OCI-LY3 (cell line): Measurements from ENCODE around the gene ZNF688.

Source experiments
- H2AFZ ChIP-seq: fragments of 200-600, 300-600 bp; shearing (Covaris generic); 2 replicates; pipeline ENCODE4 v1.6.0; 2014; ENCODE audit warnings: antibody characterized with exemption, low read depth, low read length
- H3K27ac ChIP-seq: fragments of 200-600, 300-600 bp; sonication (generic); 2 replicates; pipeline ENCODE4 v1.5.1; 2014; ENCODE audit warnings: mild to moderate bottlenecking, low read length, moderate library complexity, mixed read lengths
- H3K27me3 ChIP-seq: fragments of 200-600, 300-600 bp; sonication (generic); 2 replicates; pipeline ENCODE4 v1.6.1; 2014; ENCODE audit warnings: low read depth, low read length, mixed read lengths
- H3K36me3 ChIP-seq: fragments of 200-600, 300-600 bp; sonication (generic); replicated peaks from 2 replicates; pipeline ENCODE3; 2014; ENCODE audit warnings: low read depth, low read length, mixed read lengths
- H3K4me1 ChIP-seq: fragments of 300-600, 200-600 bp; sonication (generic); 2 replicates; pipeline ENCODE4 v1.6.1; 2014; ENCODE audit warnings: low read length, mixed read lengths
- H3K4me2 ChIP-seq: fragments of 200-600, 300-600 bp; sonication (generic); 2 replicates; pipeline ENCODE4 v1.6.1; 2014; ENCODE audit warnings: low read length, mixed read lengths
- H3K4me3 ChIP-seq: fragments of 300-600, 200-600 bp; sonication (generic); 2 replicates; pipeline ENCODE4 v1.5.1; 2014; ENCODE audit warnings: antibody characterized with exemption, mild to moderate bottlenecking, low read length, moderate library complexity
- H3K79me2 ChIP-seq: fragments of 300-600, 200-600 bp; shearing (Covaris generic); 2 replicates; pipeline ENCODE4 v1.6.1; 2014; ENCODE audit warnings: mild to moderate bottlenecking, low read length, mixed read lengths
- H3K9ac ChIP-seq: fragments of 300-600, 200-600 bp; shearing (Covaris generic); 2 replicates; pipeline ENCODE4 v1.6.0; 2014; ENCODE audit warnings: mild to moderate bottlenecking, low read length, moderate library complexity
- H3K9me3 ChIP-seq: fragments of 200-600, 300-600 bp; shearing (Covaris generic); 2 replicates; pipeline ENCODE4 v1.6.1; 2014; ENCODE audit warnings: low read length, mixed read lengths; ENCODE audit not compliant: insufficient read depth
- H4K20me1 ChIP-seq: fragments of 200-600, 300-600 bp; sonication (generic); 2 replicates; pipeline ENCODE4 v1.6.1; 2016; ENCODE audit warnings: low read length, mixed read lengths; ENCODE audit not compliant: insufficient read depth
- EZH2phosphoT487 ChIP-seq: fragments of 200-600 bp; shearing (Covaris generic); IDR thresholded peaks from 2 replicates; pipeline ENCODE4 v1.6.1; 2018; ENCODE audit warnings: antibody characterized with exemption, mixed run types, low read depth
- TF ChIP-seq, protein P1 (sequence below): fragments of 200-600, 300-600 bp; sonication (generic); IDR thresholded peaks from 2 replicates; pipeline ENCODE4 v1.5.1; 2014; ENCODE audit warnings: antibody characterized with exemption, low read length, low read depth

The ZNF688 gene

DNA sequence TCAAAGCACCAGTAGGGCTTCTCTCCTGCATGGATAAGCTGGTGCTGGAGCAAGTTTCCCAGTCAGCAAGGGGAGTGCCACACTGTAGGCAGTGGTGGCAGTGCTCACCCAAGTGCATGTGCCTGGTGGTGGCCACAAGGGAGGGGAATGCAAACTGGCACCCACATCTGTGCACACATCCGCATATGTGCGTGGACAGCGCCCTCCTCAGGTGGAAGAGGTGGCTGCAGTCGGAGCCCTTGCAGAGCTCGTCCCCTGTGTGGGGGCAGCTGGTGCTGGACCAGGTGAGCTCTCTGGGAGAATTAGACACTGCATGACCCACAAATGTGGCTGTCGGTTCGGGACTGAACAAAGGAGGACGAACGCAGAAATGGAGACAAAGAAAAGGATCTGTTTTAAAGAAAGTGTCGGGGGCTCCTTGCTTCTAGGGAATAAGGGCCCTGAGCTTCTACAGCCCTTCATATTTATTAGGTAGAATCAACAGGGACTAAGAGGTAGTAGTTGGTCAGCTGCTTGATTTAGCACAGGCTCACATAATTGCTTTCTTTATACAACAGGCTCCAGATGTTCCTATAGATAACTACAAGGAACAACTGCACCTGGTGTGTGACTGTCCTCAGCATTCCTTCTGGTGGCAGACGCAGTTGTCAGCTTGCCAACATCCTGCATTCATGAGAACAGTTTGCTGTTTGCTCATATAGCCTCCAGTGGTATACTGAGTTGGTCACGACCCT lies 44.0 kb upstream of the ZNF688 start:
- Histone ChIP-seq H3K9ac (no peak overlapping the region), H3K9me3 (no peaks in the 10 kb centered on the region), H3K27me3 (peaks cover 4% of the 10 kb centered on the region; the same call in 1 of the 2 replicates), H3K36me3 (no peaks in the 10 kb centered on the region), H4K20me1 (no peaks in the 10 kb centered on the region), H3K4me2 (no peak overlapping the region), H2AFZ (no peak overlapping the region), H3K27ac (no peak overlapping the region), H3K79me2 (no peaks in the 10 kb centered on the region), H3K4me1 (peaks cover 11% of the 10 kb centered on the region), H3K4me3 (no peak overlapping the region)
- no peak for TF ChIP-seq EZH2phosphoT487
- TF ChIP-seq, protein P1, sequence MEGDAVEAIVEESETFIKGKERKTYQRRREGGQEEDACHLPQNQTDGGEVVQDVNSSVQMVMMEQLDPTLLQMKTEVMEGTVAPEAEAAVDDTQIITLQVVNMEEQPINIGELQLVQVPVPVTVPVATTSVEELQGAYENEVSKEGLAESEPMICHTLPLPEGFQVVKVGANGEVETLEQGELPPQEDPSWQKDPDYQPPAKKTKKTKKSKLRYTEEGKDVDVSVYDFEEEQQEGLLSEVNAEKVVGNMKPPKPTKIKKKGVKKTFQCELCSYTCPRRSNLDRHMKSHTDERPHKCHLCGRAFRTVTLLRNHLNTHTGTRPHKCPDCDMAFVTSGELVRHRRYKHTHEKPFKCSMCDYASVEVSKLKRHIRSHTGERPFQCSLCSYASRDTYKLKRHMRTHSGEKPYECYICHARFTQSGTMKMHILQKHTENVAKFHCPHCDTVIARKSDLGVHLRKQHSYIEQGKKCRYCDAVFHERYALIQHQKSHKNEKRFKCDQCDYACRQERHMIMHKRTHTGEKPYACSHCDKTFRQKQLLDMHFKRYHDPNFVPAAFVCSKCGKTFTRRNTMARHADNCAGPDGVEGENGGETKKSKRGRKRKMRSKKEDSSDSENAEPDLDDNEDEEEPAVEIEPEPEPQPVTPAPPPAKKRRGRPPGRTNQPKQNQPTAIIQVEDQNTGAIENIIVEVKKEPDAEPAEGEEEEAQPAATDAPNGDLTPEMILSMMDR, result peak; percentile 84

- Histone ChIP-seq H3K4me3 (peak within 1 kb of the TSS; percentile 88), H2AFZ (peak within 1 kb of the TSS; percentile 89), H3K27ac (peak within 1 kb of the TSS; percentile 66), H3K36me3 (peaks cover 5% of the 10 kb centered on the region), H3K4me2 (peak within 1 kb of the TSS; percentile 92), H3K27me3 (no peaks in the 10 kb centered on the region), H3K9me3 (no peaks in the 10 kb centered on the region), H3K9ac (peak within 1 kb of the TSS; percentile 95), H4K20me1 (no peaks in the 10 kb centered on the region), H3K4me1 (peaks cover 14% of the 10 kb centered on the region), H3K79me2 (peaks cover 13% of the 10 kb centered on the region)
- TF ChIP-seq EZH2phosphoT487, result no peak
- TF ChIP-seq, protein P1, result 0 out of 2 replicates have a peak, but pooled peaks have one; percentile 18
Measured at GRCh38 chr16:30609926-30610839, 38.7 kb upstream of the ZNF688 start, which contains the start of gene ZNF689. TSS of gene ZNF689 (minus strand) at chr16:30610389. CDS start at chr16:30610041, 348 bp downstream.

GRCh38 chr16:30609002-30609925 lies 37.8 kb upstream of the ZNF688 start:
- H3K4me3 ChIP-seq, result peak overlapping the region; percentile 88

More at GRCh38 chr16:30609002-30609925, 37.8 kb upstream of the ZNF688 start:
- Histone ChIP-seq H3K27ac (peak overlapping the region; percentile 66), H3K4me1 (peaks cover 12% of the 10 kb centered on the region), H3K36me3 (peaks cover 12% of the 10 kb centered on the region), H3K9ac (peak overlapping the region; percentile 95), H3K27me3 (no peaks in the 10 kb centered on the region), H3K9me3 (no peaks in the 10 kb centered on the region), H3K4me2 (peak overlapping the region; percentile 92), H2AFZ (peak overlapping the region; percentile 80), H4K20me1 (no peaks in the 10 kb centered on the region), H3K79me2 (peaks cover 13% of the 10 kb centered on the region)
- TF ChIP-seq, protein P1, result no peak
- no peak for TF ChIP-seq EZH2phosphoT487
